A549 (cell line): ENCODE measurements around the gene GAL. TPM values are rescaled to one million over a fixed set of nuclear protein-coding genes. Genes with fewer than 3 reads are reported as not detected.

Experiments
- ATAC-seq, 2 experiments: fragments of 200-7000 bp in 1 of 2; fragments of >200 bp in 1 of 2; cut with Nextera tagmentation in 1 of 2; cut with Tn5 transposase in 1 of 2; 3 replicates each; pipeline versions ENCODE4 v1.8.0 to v1.9.1; 2018 to 2020; ENCODE audit warnings: mild to moderate bottlenecking in 1 of 2, moderate library complexity in 1 of 2
- CTCF ChIA-PET: fragments of 300-600 bp; sonication (Branson Sonifier 250); formaldehyde crosslinking; extraction: SDS; loops from one replicate; lab custom pipeline; 2021; ENCODE audit warnings: antibody characterized with exemption, inconsistent platforms; lab: Yijun Ruan, JAX
- POLR2A ChIA-PET: fragments of 350-600 bp; formaldehyde crosslinking; extraction: SDS; loops from one replicate; lab custom pipeline; 2021; ENCODE audit warnings: antibody characterized with exemption, inconsistent platforms; lab: Yijun Ruan, JAX
- DNase-seq, 2 experiments: peaks; one replicate each; pipeline versions ENCODE4 v3.0.0 to v3.0.0-alpha.2; 2011 to 2016; ENCODE audit warnings: low read depth in 1 of 2, low spot score in 1 of 2
- FAIRE-seq: peaks from 2 replicates; lab custom pipeline; 2011; peaks lifted over from hg19 to GRCh38; lab: Jason Lieb, UNC
- H3K27ac ChIP-seq, 2 experiments: fragments of >200 bp; sonication (Bioruptor Twin); formaldehyde crosslinking; 3 replicates each; pipeline ENCODE4 v1.5.1; 2016 to 2017
- H3K4me1 ChIP-seq: fragments of >200 bp; sonication (Bioruptor Twin); formaldehyde crosslinking; 3 replicates; pipeline ENCODE4 v1.6.1; 2016
- H3K4me2 ChIP-seq: fragments of >200 bp; sonication (Bioruptor Twin); formaldehyde crosslinking; 3 replicates; pipeline ENCODE4 v1.6.1; 2016
- H3K4me3 ChIP-seq: fragments of >200 bp; sonication (Bioruptor Twin); formaldehyde crosslinking; 3 replicates; pipeline ENCODE4 v1.5.1; 2016
- H3K9me3 ChIP-seq: fragments of >200 bp; sonication (Bioruptor Twin); formaldehyde crosslinking; 3 replicates; pipeline ENCODE4 v1.6.1; 2016
- ATOH8 ChIP-seq: fragments of 250-450 bp; sonication (Bioruptor Pico); IDR thresholded peaks from 2 replicates; pipeline ENCODE4 v1.5.0; 2020; ENCODE audit warnings: low read depth, mild to moderate bottlenecking, moderate library complexity
- CEBPB ChIP-seq, 2 experiments: fragments of >200 bp in 1 of 2; sonication (Bioruptor Twin) in 1 of 2; formaldehyde crosslinking in 1 of 2; IDR thresholded peaks; 2 replicates each; pipeline ENCODE4 v1.6.1; 2012 to 2016
- CHD4 ChIP-seq: fragments of 200-600 bp; sonication (generic); IDR thresholded peaks from 2 replicates; pipeline ENCODE4 v1.6.1; 2016; ENCODE audit warnings: antibody characterized with exemption, mild to moderate bottlenecking, borderline replicate concordance
- CTCF ChIP-seq: fragments of >200 bp; sonication (Bioruptor Twin); formaldehyde crosslinking; IDR thresholded peaks from 3 replicates; pipeline ENCODE4 v1.5.1; 2016
- FOSB ChIP-seq: fragments of 250-450 bp; sonication (Bioruptor Pico); IDR thresholded peaks from 2 replicates; pipeline ENCODE4 v1.5.0; 2020; ENCODE audit warnings: mild to moderate bottlenecking, moderate library complexity
- FOSL2 ChIP-seq, 2 experiments: fragments of 450-650 bp in 1 of 2; fragments of >200 bp in 1 of 2; sonication (Bioruptor Twin) in 1 of 2; formaldehyde crosslinking; IDR thresholded peaks; 2 replicates each; pipeline versions ENCODE4 v1.5.0 to v1.6.1; 2016 to 2020; ENCODE audit warnings: mild to moderate bottlenecking in 1 of 2, moderate library complexity in 1 of 2
- GATA3 ChIP-seq: IDR thresholded peaks from 2 replicates; pipeline ENCODE4 v1.6.1; 2012; ENCODE audit warnings: borderline replicate concordance
- JUNB ChIP-seq: fragments of >200 bp; sonication (Bioruptor Twin); formaldehyde crosslinking; IDR thresholded peaks from 2 replicates; pipeline ENCODE4 v1.6.1; 2016
- NPAS2 ChIP-seq: fragments of 250-450 bp; sonication (Bioruptor Pico); IDR thresholded peaks from 2 replicates; pipeline ENCODE4 v1.8.0; 2022; ENCODE audit warnings: mild to moderate bottlenecking, moderate library complexity, borderline replicate concordance
- PHF8 ChIP-seq: fragments of 200-600 bp; sonication (generic); IDR thresholded peaks from 2 replicates; pipeline ENCODE4 v1.6.1; 2016; ENCODE audit warnings: low read depth, mild to moderate bottlenecking, antibody characterized with exemption, moderate library complexity, borderline replicate concordance
- POLR2A ChIP-seq: IDR thresholded peaks from 2 replicates; pipeline ENCODE4 v1.6.1; 2012; ENCODE audit warnings: mild to moderate bottlenecking, low read length
- POLR2AphosphoS2 ChIP-seq: conservative IDR thresholded peaks from 2 replicates; pipeline ENCODE4 v1.6.1; 2012; ENCODE audit warnings: low read length, improper control_type of control experiment, inconsistent platforms
- RAD21 ChIP-seq, 2 experiments: fragments of >200 bp in 1 of 2; sonication (Bioruptor Twin) in 1 of 2; formaldehyde crosslinking in 1 of 2; IDR thresholded peaks in 1 of 2; conservative IDR thresholded peaks in 1 of 2; 2 replicates in 1 of 2; 3 replicates in 1 of 2; pipeline ENCODE4 v1.6.1; 2012 to 2018; ENCODE audit warnings: inconsistent platforms in 1 of 2
- RCOR1 ChIP-seq: fragments of 150-350 bp; IDR thresholded peaks from 2 replicates; pipeline ENCODE4 v1.6.1; 2014; ENCODE audit warnings: antibody characterized with exemption, low read length, low read depth
- REST ChIP-seq: fragments of 200-600 bp; sonication (generic); IDR thresholded peaks from 2 replicates; pipeline ENCODE4 v1.6.1; 2016; ENCODE audit warnings: antibody characterized with exemption, mild to moderate bottlenecking, moderate library complexity
- SMC3 ChIP-seq: fragments of >200 bp; sonication (Bioruptor Twin); formaldehyde crosslinking; IDR thresholded peaks from 3 replicates; pipeline ENCODE4 v1.6.1; 2018; ENCODE audit warnings: inconsistent platforms
- WGBS: methylation state at CpG from one replicate; pipeline ENCODE4 v1.1.6; 2017; ENCODE audit errors: missing lambda C conversion rate; 5-methylcytosine and 5-hydroxymethylcytosine counted together
- polyA plus RNA-seq, 4 experiments: library from polyadenylated mRNA; depleted of rRNA in 3 of 4; stranded (reverse); fragments of >200 nt; fragmentation: RNase III in 1 of 4; extraction: RNeasy Plus Mini Kit Qiagen cat#74134 plus additional on column Dnase treatment in 1 of 4; gene quantifications; 2 replicates in 3 of 4; 3 replicates in 1 of 4; pipeline ENCODE4 v1.2.3, GENCODE V29; 2011 to 2017

Gene GAL
- polyA plus RNA-seq, 2 of the 4 experiments (the other 2 are of a cell fraction): 2.2 to 8.6 TPM

GRCh38 chr11:68666849-68667248, 17.5 kb upstream of the GAL start:
- H3K4me2 ChIP-seq: no peak overlapping the region
- WGBS: 13% methylated on average over 6 of the region's 15 CpGs
- ATAC-seq (peak in 1 of 2 experiments; percentile 74; a peak in 2 of 6 replicates), DNase-seq (no peak), FAIRE-seq (no peak)
- H3K9me3 ChIP-seq: peaks cover 7% of the 10 kb centered on the region; the same call in 2 of the 3 replicates
- no peaks in the 10 kb centered on the region for H3K4me1 ChIP-seq
- no peak overlapping the region for H3K27ac ChIP-seq
- TF ChIP-seq ATOH8 (CRISPR knock-in tag) (no peak), REST (no peak), CHD4 (no peak), RCOR1 (no peak), NPAS2 (CRISPR knock-in tag) (no peak), CTCF (no peak)
- no peak overlapping the region for H3K4me3 ChIP-seq
- ChIA-PET CTCF (no interaction called here), POLR2A (no interaction called here)

GRCh38 chr11:68667511-68668500, 16.5 kb upstream of the GAL start:
- ChIA-PET POLR2A (no interaction called here), CTCF (no interaction called here)
- H3K4me1 ChIP-seq: no peaks in the 10 kb centered on the region
- no peaks in the 10 kb centered on the region; the same call in 2 of the 3 replicates for H3K9me3 ChIP-seq
- FAIRE-seq: no peak
- DNase-seq: no peak
- H3K4me3 ChIP-seq: no peak overlapping the region
- no peak overlapping the region for H3K27ac ChIP-seq
- TF ChIP-seq POLR2A: no peak
- TF ChIP-seq SMC3: no peak
- TF ChIP-seq CEBPB (IDR thresholded peaks at IDR 0.05): no peak
- no peak for TF ChIP-seq CTCF
- TF ChIP-seq POLR2AphosphoS2: no peak
- no peak for TF ChIP-seq FOSL2 (IDR thresholded peaks at IDR 0.05)
- no peak for TF ChIP-seq FOSL2 (CRISPR knock-in tag; IDR thresholded peaks at IDR 0.05)
- TF ChIP-seq PHF8: no peak
- TF ChIP-seq RAD21 (conservative IDR thresholded peaks at IDR 0.05 in 1 of 2, IDR thresholded peaks at IDR 0.05 in 1 of 2): no peak
- TF ChIP-seq FOSB (CRISPR knock-in tag): no peak
- no peak for TF ChIP-seq JUNB
- no peak for TF ChIP-seq GATA3
- 76% methylated on average over 16 of the region's 21 CpGs for WGBS
- H3K4me2 ChIP-seq: no peak overlapping the region
- peak; percentile 4 to 44; a peak in 3 of 6 replicates for ATAC-seq
